MV-4-11 (cell line): Measurements from ENCODE around the gene SPRTN.

Experiments
- DNase-seq: peaks from one replicate; lab custom pipeline; 2025; lab: John Stamatoyannopoulos, UW

SPRTN gene

DNA sequence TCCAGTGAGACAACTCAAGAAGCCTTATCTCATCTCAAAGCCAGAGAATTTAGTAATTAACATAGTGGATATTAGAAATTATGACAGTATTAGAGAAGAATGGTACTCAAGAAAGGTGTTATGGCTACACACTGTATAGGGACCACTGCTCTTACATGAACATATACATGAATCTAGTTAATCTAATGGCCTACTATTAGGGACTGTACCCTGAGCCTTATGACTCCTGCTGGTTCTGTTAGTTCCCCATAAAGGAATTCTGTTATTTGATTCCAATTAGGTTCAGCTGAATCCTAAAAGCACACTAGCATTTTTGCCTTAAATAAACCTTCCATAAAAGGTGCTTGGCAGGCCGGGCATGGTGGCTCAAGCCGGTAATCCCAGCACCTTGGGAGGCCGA is 44.3 kb downstream of the SPRTN start:
- no peak for DNase-seq

DNA sequence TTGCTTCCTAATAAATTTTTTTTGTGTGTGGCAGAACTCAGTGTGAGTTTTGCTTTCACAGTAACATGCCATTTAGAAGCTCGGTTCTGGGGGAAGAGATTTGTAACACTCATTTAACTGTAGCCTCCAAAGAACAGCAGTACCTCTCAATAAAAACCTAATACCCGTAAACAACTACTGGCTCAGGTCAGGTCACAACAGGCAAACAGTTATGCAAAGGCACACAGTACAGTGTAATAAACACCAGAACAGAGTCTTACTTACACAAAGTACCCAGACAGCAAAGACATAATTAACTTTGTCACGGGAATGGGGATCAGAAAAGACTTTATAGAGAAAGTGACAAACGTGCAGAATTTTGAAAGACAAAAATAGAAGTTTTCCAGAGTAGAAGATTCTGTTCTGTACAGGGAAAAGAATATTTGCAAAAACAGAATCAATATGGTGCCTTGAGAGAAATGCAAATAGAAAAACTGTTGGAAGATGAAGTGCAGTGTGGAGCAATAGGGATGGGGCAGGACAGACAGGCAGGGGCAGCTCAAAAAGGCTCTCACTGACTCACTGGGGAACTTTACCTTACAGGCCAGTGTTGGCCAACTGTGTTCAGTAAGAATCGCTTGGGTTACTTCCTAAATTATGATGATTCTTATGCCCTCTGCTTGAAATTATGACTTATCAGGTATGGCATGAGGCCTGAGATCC is 45.2 kb downstream of the SPRTN start:
- peak; percentile 61 for DNase-seq

DNA sequence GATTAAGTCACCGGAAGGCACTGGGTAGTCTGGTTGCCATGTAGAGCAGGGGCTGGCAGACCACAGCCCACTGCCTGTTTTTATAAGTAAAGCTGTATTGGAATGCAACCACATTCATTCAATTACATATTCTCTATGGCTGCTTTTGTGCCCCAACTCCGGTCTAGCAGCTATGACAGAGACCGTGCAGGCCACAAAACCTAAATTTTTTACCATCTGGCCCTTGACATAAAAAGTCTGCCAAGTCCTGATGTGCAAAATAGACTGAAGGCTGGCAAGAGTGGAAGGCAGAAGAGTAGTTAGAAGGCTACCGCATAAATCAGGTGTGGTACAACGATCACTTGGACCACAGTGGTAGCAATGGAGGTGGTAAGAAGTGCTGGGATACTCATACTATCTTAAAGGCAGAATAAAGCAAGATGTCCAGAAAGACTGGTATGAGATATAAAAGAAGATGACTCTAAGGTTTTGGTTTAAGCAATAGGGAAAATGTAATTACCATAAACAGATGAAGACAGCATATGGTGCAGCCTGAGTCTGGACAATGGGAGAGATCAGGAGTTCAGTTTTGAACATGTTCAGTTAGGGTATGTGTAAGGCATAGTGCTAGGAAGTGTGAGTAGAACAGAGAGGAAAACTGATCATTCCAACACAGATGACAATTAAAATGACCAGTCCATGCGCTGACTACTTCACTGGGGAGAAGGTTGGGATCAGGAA is 46.8 kb downstream of the SPRTN start:
- no peak for DNase-seq

DNA sequence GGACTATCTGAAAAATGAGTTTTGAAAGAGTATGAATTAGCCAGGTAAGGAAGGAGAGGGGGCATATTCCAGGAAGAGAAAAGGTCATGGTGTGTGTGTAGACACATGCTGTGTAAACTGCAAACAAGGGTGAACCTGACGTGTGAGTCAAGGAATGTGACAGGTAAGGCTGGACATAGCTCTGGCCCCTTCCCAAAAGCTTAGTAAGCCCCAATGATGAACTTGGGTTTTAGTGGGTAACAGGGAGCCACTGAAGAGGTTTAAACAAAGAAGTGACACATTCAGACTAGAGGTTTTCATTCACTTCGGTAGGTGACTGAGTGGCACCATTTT is 47.3 kb downstream of the SPRTN start:
- no peak for DNase-seq

DNA sequence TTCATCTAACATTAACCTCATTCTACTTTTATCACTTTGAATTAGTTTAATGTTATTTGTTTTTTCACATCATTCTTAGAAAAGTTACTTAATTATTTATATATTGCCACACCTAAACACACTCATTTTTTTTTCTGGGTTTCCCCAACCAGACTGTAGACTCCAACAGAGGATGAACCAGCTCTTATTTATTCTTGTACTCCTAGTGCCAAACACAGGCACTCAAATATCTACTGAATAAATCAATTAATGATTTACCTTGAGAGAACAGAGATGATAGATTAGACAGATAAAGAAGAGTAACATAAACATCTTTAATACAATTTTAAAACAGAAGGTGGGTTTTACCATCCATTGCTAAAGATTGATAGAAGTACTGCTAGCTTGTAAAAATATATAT is 48.4 kb downstream of the SPRTN start:
- DNase-seq = no peak

DNA sequence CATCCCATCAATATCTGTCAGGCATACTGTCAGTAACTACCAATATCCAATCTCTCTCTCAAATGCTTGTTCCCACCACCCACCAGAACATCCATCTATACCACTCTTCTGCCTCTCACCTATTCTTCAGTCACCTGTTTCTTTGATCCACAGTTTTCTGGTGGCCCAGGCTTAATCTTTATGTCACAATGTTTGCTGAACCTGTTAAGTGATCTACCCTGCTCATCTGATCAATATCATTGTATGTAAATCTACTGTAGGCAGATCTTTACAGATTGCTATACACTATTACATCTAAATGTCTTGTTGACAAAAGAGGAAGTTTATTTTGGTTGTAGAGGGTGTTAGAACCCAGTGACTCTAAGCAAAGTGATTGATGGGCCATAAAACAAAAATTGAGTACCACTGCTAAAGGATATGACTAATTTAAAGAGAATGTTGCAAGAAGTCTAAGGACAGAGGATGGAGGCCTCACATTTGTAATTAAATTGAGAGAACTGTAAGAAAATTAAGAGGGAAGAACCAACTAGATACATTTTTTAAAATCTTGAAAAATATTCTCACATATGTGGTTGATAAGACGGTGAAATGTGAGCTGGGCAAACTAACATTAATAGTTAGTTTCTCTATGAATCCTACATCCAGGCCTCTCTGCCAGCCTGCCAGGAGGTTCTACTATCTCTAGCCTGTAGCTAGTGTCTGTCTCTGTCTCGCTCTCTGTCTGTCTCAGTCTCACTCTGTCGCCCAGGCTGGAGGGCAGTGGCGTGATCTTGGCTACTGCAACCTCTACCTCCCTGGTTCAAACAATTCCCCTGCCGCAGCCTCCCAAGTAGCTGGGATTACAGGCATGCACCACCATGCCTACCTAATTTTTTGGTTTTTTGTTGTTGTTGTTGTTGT is 49.9 kb downstream of the SPRTN start:
- peak; percentile 74 for DNase-seq

DNA sequence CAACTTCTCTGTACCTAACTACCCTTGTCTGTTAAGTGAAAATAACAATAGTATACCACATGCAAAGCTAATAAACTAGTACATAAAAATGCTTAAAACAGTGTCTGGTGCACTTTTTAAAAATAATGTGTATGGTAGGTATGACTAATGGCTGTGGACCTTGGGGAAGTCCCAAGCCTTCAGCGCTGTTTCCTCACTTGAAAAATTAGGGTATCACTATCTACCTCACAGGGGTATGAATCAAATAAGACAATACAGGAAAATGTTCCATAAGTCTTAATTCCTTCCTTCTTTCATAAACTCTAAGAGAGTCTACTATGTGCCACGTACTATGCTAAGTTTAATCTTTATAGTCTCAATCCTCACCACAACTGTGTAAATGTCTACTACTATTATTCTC is 52.0 kb downstream of the SPRTN start:
- no peak for DNase-seq

- no peak for DNase-seq
Measured at GRCh38 chr1:231392389-231393131, 54.5 kb downstream of the SPRTN start.

- DNase-seq = no peak
Measured at GRCh38 chr1:231393668-231394067, 55.6 kb downstream of the SPRTN start.

DNA sequence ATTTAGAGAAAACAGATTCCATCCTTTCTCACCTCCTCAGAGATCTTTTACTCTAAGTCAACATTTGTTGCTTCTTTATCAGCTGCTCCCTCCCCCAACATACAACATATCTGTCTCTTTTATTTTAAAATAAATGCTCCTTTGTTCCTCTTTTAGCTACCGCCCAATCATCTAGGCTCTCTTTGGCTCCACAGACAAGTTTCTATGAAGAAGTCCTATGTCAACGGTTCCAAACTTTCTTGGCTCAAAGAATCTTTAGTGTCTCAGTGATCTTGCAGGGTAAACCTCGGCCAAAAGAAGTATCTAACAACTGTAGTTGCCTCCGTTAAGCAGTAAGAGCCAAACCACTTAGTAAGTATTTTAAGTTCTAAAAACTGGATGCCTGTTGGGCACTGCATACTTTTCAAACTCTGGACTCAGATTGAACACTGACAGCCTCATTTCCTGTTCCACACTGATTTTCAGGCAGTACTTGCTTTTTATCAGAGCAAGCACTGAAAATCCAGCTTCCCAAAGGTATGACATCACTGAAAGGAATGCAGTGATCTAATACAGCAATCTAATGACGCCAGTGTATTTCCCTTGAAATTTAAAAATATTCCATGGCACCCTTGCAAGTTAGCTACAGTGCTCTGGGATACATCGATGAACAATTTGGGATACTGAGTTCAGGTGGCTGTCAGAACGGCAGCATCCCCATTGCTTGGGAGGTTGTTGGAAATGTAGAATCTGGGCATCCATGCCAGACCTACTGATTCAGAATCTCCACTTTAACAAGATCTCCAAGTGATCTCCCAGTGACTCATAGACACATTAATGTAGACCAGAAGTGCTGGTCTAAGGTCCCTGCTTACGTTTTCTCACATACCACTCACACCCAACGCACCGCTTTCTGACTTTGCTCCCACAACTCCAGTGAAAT is 57.2 kb downstream of the SPRTN start:
- DNase-seq = peak; percentile 66

- no peak for DNase-seq
Measured at GRCh38 chr1:231395998-231396390, 57.9 kb downstream of the SPRTN start.

- DNase-seq = no peak
Measured at GRCh38 chr1:231396643-231397042, 58.5 kb downstream of the SPRTN start.

- DNase-seq = no peak
Measured at GRCh38 chr1:231397886-231398671, 60.0 kb downstream of the SPRTN start.

DNA sequence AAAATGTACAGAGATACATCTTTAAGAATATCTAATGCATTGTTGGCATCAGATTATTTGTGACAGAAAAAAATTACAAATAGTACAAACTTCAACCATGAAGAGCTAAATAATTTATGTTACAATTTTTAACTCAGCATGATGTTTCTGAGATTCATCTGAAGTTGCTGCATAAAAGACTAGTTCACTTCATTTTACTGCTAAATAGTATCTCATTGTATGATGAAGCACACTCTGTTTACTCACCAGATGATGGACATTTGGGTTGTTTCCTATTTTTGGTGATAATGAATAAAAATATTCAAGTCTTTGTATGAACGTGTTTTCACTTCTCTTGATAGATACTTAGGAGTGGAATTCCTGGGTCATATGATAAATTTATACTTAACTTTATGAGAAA is 63.4 kb downstream of the SPRTN start:
- DNase-seq = no peak

DNA sequence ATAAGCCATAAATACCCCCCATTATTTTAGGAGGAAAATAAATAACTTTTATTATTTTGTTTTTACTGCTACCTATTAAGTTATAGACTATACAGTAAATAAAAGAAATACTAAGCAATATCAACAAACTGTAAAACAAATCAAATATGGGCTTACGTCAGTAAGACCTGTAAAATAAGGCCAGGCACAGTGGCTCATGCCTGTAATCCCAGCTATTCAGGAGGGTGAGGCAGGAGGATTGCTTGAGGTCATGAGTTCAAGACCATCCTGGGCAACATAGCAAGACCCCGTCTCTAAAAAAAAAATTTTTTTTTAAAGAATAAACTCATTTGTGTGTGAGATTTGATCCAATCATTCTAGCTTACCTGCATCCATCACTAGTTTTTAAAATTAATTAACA is 66.2 kb downstream of the SPRTN start:
- DNase-seq = no peak
